ENCODE results near the gene ANO10. TPM values are rescaled to one million over a fixed set of nuclear protein-coding genes. Genes with fewer than 3 reads are reported as not detected.

ANO10 gene
- polyA plus RNA-seq, 1 donor from 2014 or later: 11.1 TPM

- Histone ChIP-seq H3K27me3 (ENCODE audit: insufficient read depth, low read depth, low read length) (no peaks in the 10 kb centered on the region), H3K9ac (ENCODE audit: low read length) (no peak overlapping the region), H4K20me1 (ENCODE audit: insufficient read depth) (no peaks in the 10 kb centered on the region), H3K36me3 (ENCODE audit: insufficient read depth, low read length) (no peaks in the 10 kb centered on the region), H3K9me2 (ENCODE audit: insufficient read depth, low read length) (no peaks in the 10 kb centered on the region), H3K9me3 (ENCODE audit: low read length) (no peaks in the 10 kb centered on the region), H3K4me3 (ENCODE audit: low read length) (no peak overlapping the region), H3K27ac (ENCODE audit: low read length) (no peak overlapping the region), H3F3A (ENCODE audit: insufficient read depth, low read length, poor library complexity, severe bottlenecking) (no peaks in the 10 kb centered on the region), H3K4me2 (ENCODE audit: low read length) (no peak overlapping the region), H2AFZ (ENCODE audit: low read depth, low read length) (no peak overlapping the region), H3K79me2 (replicated peaks; ENCODE audit: insufficient read depth, low read length) (no peaks in the 10 kb centered on the region)
- no peak for TF ChIP-seq SMC3 (conservative IDR thresholded peaks at IDR 0.05; ENCODE audit: poor library complexity)
- no peak for TF ChIP-seq TAF1 (IDR thresholded peaks at IDR 0.05; ENCODE audit: low read depth)
Measured at GRCh38 chr3:43400167-43400566, 221.6 kb downstream of the ANO10 start.

- no peak overlapping the region for H3K27ac ChIP-seq (ENCODE audit: low read length)
- no peak overlapping the region for H3K9ac ChIP-seq (ENCODE audit: low read length)
- no peaks in the 10 kb centered on the region for H3K36me3 ChIP-seq (ENCODE audit: insufficient read depth, low read length)
- H3K4me2 ChIP-seq (ENCODE audit: low read length): no peak overlapping the region
- no peaks in the 10 kb centered on the region for H3K9me3 ChIP-seq (ENCODE audit: low read length)
- H3K79me2 ChIP-seq (replicated peaks; ENCODE audit: insufficient read depth, low read length): no peaks in the 10 kb centered on the region
- H2AFZ ChIP-seq (ENCODE audit: low read depth, low read length): no peak overlapping the region
- no peak overlapping the region for H3K4me3 ChIP-seq (ENCODE audit: low read length)
- H3F3A ChIP-seq (ENCODE audit: insufficient read depth, low read length, poor library complexity, severe bottlenecking): no peaks in the 10 kb centered on the region
- no peaks in the 10 kb centered on the region for H3K9me2 ChIP-seq (ENCODE audit: insufficient read depth, low read length)
- TF ChIP-seq RAD21 (conservative IDR thresholded peaks at IDR 0.05) (no peak), EZH2 (IDR thresholded peaks at IDR 0.05; ENCODE audit: borderline replicate concordance, insufficient read depth, low read length, poor library complexity, severe bottlenecking) (no peak)
- H4K20me1 ChIP-seq (ENCODE audit: insufficient read depth): no peaks in the 10 kb centered on the region
- H3K27me3 ChIP-seq (ENCODE audit: insufficient read depth, low read depth, low read length): no peaks in the 10 kb centered on the region
Measured at GRCh38 chr3:43399034-43399433, 222.8 kb downstream of the ANO10 start.

- Histone ChIP-seq H3K27me3 (ENCODE audit: insufficient read depth, low read depth, low read length) (no peaks in the 10 kb centered on the region), H3F3A (ENCODE audit: insufficient read depth, low read length, poor library complexity, severe bottlenecking) (no peaks in the 10 kb centered on the region), H3K79me2 (replicated peaks; ENCODE audit: insufficient read depth, low read length) (no peaks in the 10 kb centered on the region), H3K9me2 (ENCODE audit: insufficient read depth, low read length) (no peaks in the 10 kb centered on the region), H3K27ac (ENCODE audit: low read length) (no peak overlapping the region), H3K4me3 (ENCODE audit: low read length) (no peak overlapping the region), H3K4me2 (ENCODE audit: low read length) (no peak overlapping the region), H3K9ac (ENCODE audit: low read length) (no peak overlapping the region), H3K36me3 (ENCODE audit: insufficient read depth, low read length) (no peaks in the 10 kb centered on the region), H3K9me3 (ENCODE audit: low read length) (no peaks in the 10 kb centered on the region), H2AFZ (ENCODE audit: low read depth, low read length) (no peak overlapping the region), H4K20me1 (ENCODE audit: insufficient read depth) (no peaks in the 10 kb centered on the region)
- TF ChIP-seq MXI1 (conservative IDR thresholded peaks at IDR 0.05; ENCODE audit: poor library complexity, severe bottlenecking) (no peak), SMC3 (conservative IDR thresholded peaks at IDR 0.05; ENCODE audit: poor library complexity) (no peak), CTCF (IDR thresholded peaks at IDR 0.05; ENCODE audit: poor library complexity, severe bottlenecking) (no peak), RAD21 (conservative IDR thresholded peaks at IDR 0.05) (no peak)
Measured at GRCh38 chr3:43394041-43394554, 227.7 kb downstream of the ANO10 start.

- Histone ChIP-seq H3K9ac (ENCODE audit: low read length) (no peak overlapping the region), H3K9me3 (ENCODE audit: low read length) (no peaks in the 10 kb centered on the region), H3F3A (ENCODE audit: insufficient read depth, low read length, poor library complexity, severe bottlenecking) (no peaks in the 10 kb centered on the region), H3K4me2 (ENCODE audit: low read length) (no peak overlapping the region), H2AFZ (ENCODE audit: low read depth, low read length) (no peak overlapping the region), H3K9me2 (ENCODE audit: insufficient read depth, low read length) (no peaks in the 10 kb centered on the region), H3K36me3 (ENCODE audit: insufficient read depth, low read length) (no peaks in the 10 kb centered on the region), H3K27me3 (ENCODE audit: insufficient read depth, low read depth, low read length) (no peaks in the 10 kb centered on the region), H4K20me1 (ENCODE audit: insufficient read depth) (no peaks in the 10 kb centered on the region), H3K27ac (ENCODE audit: low read length) (no peak overlapping the region), H3K79me2 (replicated peaks; ENCODE audit: insufficient read depth, low read length) (no peaks in the 10 kb centered on the region), H3K4me3 (ENCODE audit: low read length) (no peak overlapping the region)
- TF ChIP-seq RAD21 (conservative IDR thresholded peaks at IDR 0.05) (no peak), EZH2 (IDR thresholded peaks at IDR 0.05; ENCODE audit: borderline replicate concordance, insufficient read depth, low read length, poor library complexity, severe bottlenecking) (no peak), POLR2AphosphoS5 (IDR thresholded peaks at IDR 0.05) (no peak), REST (IDR thresholded peaks at IDR 0.05; ENCODE audit: borderline replicate concordance) (no peak), EP300 (conservative IDR thresholded peaks at IDR 0.05; ENCODE audit: poor library complexity, severe bottlenecking) (no peak), CTCF (IDR thresholded peaks at IDR 0.05; ENCODE audit: poor library complexity, severe bottlenecking) (no peak), SMC3 (conservative IDR thresholded peaks at IDR 0.05; ENCODE audit: poor library complexity) (no peak), TAF1 (IDR thresholded peaks at IDR 0.05; ENCODE audit: low read depth) (no peak)
Measured at GRCh38 chr3:43391621-43392020, 230.2 kb downstream of the ANO10 start.

Data from neural cell (in vitro differentiated cells).